ENCODE data around the gene NOXA1.

The NOXA1 gene

GRCh38 chr9:137428841-137429545 is 5.8 kb downstream of the NOXA1 start:
- peaks cover 6% of the 10 kb centered on the region for H3K4me1 Mint-ChIP-seq
- H3K36me3 Mint-ChIP-seq (ENCODE audit: low read depth) = no peaks in the 10 kb centered on the region
- TF ChIP-seq, protein P1, sequence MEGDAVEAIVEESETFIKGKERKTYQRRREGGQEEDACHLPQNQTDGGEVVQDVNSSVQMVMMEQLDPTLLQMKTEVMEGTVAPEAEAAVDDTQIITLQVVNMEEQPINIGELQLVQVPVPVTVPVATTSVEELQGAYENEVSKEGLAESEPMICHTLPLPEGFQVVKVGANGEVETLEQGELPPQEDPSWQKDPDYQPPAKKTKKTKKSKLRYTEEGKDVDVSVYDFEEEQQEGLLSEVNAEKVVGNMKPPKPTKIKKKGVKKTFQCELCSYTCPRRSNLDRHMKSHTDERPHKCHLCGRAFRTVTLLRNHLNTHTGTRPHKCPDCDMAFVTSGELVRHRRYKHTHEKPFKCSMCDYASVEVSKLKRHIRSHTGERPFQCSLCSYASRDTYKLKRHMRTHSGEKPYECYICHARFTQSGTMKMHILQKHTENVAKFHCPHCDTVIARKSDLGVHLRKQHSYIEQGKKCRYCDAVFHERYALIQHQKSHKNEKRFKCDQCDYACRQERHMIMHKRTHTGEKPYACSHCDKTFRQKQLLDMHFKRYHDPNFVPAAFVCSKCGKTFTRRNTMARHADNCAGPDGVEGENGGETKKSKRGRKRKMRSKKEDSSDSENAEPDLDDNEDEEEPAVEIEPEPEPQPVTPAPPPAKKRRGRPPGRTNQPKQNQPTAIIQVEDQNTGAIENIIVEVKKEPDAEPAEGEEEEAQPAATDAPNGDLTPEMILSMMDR (IDR thresholded peaks at IDR 0.05; ENCODE audit: unreplicated experiment in 3 of 3) = no peak
- no peak overlapping the region for H3K4me3 Mint-ChIP-seq
- no peaks in the 10 kb centered on the region for H3K9me3 Mint-ChIP-seq
- H3K27me3 Mint-ChIP-seq (ENCODE audit: low read depth) = no peaks in the 10 kb centered on the region
- no peak overlapping the region for H3K27ac Mint-ChIP-seq

- Mint-ChIP-seq H3K9me3 (no peaks in the 10 kb centered on the region), H3K4me3 (no peak overlapping the region), H3K4me1 (peaks cover 5% of the 10 kb centered on the region), H3K27me3 (ENCODE audit: low read depth) (no peaks in the 10 kb centered on the region), H3K36me3 (ENCODE audit: low read depth) (no peaks in the 10 kb centered on the region), H3K27ac (no peak overlapping the region)
- TF ChIP-seq, protein P1 (IDR thresholded peaks at IDR 0.05; ENCODE audit: unreplicated experiment in 3 of 3) = no peak
Observed at GRCh38 chr9:137429546-137429890, 6.3 kb downstream of the NOXA1 start.

DNA sequence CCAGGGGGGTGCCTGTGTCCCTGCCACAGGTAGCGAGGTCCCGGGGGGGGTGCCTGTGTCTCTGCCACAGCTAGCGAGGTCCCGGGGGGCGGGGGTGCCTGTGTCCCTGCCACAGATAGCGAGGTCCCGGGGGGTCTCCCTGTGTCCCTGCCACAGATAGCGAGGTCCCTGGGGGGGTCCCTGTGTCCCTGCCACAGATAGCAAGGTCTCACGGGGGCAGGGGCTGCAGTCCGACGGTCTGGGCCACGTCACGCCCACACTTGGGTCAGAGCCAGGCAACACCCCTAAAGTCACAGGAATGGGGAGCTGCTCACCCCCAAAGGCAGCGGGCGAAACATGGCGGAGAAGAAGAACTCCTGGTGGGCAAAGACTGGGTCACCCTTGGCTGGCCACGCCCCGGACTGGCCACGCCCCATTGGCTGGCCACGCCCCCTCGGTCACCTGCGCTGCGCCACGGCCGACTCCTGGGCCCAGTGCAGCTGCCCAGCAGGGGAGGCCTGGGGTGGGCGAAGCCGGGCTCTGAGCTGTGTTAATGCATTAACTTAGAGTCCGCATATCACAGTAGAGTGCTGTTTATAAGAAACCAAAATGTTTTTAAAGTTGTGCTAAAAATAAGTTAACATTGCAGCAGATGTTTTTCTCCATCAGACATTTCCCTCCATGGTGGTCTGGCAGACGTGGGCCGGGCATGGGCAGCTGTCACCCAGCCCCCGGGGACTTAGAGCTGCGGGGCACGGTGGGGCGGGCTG is 7.0 kb downstream of the NOXA1 start:
- Mint-ChIP-seq H3K4me1 (no peaks in the 10 kb centered on the region), H3K36me3 (ENCODE audit: low read depth) (no peaks in the 10 kb centered on the region), H3K9me3 (no peaks in the 10 kb centered on the region), H3K27ac (no peak overlapping the region), H3K4me3 (no peak overlapping the region), H3K27me3 (ENCODE audit: low read depth) (no peaks in the 10 kb centered on the region)
- TF ChIP-seq, protein P1 (IDR thresholded peaks at IDR 0.05; ENCODE audit: unreplicated experiment in 3 of 3) = no peak

DNA sequence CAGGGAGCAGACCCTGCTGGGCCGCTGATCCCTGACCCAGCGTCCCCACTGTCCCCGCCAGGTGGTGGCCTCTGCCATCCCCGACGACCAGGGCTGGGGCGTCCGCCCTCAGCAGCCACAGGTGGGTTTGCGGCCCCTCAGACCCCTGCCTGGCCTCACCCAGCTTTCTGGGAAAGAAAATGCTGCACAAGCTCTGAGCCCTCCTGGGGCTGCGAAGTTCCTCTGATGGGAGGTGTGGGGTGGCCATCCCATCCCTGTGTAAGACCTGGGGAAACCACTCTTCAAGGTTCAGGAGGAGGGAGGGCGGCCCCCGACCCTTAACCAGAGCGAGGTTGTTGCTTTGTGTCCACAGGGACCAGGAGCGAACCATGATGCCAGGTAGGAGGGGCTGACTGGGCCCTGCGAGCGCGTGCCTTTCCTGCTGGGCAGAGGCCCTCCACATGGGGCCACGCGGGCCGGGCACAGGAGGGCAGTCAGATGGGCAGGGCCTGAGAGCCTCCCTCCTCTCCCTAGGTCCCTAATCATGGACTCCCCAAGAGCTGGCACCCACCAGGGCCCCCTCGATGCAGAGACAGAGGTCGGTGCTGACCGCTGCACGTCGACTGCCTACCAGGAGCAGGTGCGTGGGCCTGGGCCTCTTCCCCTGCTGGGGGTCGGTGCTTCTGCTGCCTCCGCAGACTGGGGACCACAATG is 7.7 kb downstream of the NOXA1 start:
- TF ChIP-seq, protein P1 (IDR thresholded peaks at IDR 0.05; ENCODE audit: unreplicated experiment in 3 of 3) = no peak
- no peak overlapping the region for H3K4me3 Mint-ChIP-seq
- H3K9me3 Mint-ChIP-seq = no peaks in the 10 kb centered on the region
- H3K27ac Mint-ChIP-seq = no peak overlapping the region
- H3K27me3 Mint-ChIP-seq (ENCODE audit: low read depth) = no peaks in the 10 kb centered on the region
- no peaks in the 10 kb centered on the region for H3K36me3 Mint-ChIP-seq (ENCODE audit: low read depth)
- no peaks in the 10 kb centered on the region for H3K4me1 Mint-ChIP-seq

DNA sequence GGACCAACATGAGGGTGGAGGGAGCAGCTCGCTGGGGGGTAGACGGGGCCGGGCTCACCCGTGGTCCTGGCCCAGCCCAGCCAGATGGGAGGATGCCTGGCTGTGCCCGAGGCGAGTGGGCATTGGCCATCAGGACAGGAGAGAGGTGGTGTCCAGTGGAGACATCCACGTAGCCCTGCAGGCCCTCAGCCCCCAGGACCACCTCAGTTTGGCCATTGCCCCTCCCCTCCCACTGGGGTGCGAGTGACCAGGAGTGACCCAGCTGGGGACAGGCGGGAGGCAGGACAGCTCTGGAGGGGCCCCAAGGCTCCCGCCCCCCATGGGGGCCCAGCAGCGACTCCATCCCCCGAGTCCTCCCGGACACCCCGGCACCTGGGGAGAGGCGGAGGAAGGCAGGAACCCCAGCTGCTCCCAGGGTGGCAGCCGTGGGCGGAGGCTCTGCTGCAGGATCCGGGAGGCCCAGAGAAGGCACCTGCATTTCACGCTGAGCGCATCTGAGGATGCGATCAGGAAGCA is 8.3 kb downstream of the NOXA1 start:
- TF ChIP-seq, protein P1 (IDR thresholded peaks at IDR 0.05; ENCODE audit: unreplicated experiment in 3 of 3) = no peak
- no peak overlapping the region for H3K27ac Mint-ChIP-seq
- no peaks in the 10 kb centered on the region for H3K4me1 Mint-ChIP-seq
- H3K36me3 Mint-ChIP-seq (ENCODE audit: low read depth) = no peaks in the 10 kb centered on the region
- no peaks in the 10 kb centered on the region for H3K27me3 Mint-ChIP-seq (ENCODE audit: low read depth)
- H3K4me3 Mint-ChIP-seq = no peak overlapping the region
- H3K9me3 Mint-ChIP-seq = no peaks in the 10 kb centered on the region
